Pancreas (tissue), 10 donors: ENCODE data around the gene CCDC92. TPM values are rescaled to one million over a fixed set of nuclear protein-coding genes. Genes with fewer than 3 reads are reported as not detected.
"Not testable (repeated sequence)": the region's sequence is repeated elsewhere in the genome, so short reads cannot be mapped to it uniquely, and the experiment has no call there.

ENCODE experiments used
- ATAC-seq, 4 donors: fragments of 200-7000 bp; cut with Tn5 transposase; one replicate each; pipeline versions ENCODE4 v1.8.0 to v1.9.1; 2020; ENCODE audit warnings: mild to moderate bottlenecking in 4 of 4, moderate library complexity in 4 of 4
- DNase-seq, 6 donors: peaks; one replicate each; pipeline ENCODE4 v3.0.0-alpha.2; 2020
- FAIRE-seq: peaks from 2 replicates; lab custom pipeline; 2012; peaks lifted over from hg19 to GRCh38; lab: Jason Lieb, UNC
- H3K27ac ChIP-seq, 4 donors: fragments of 200-600 bp; sonication (generic); 1 replicate in 3 of 4; 2 replicates in 1 of 4; pipeline versions ENCODE4 v1.5.0 to v1.8.0; 2020
- H3K27me3 ChIP-seq, 4 donors: fragments of 200-600 bp; one replicate each; pipeline ENCODE4 v1.8.0; 2021
- H3K36me3 ChIP-seq, 3 donors: fragments of 200-600 bp; sonication (generic) in 1 of 3; one replicate each; pipeline versions ENCODE4 v1.5.0 to v1.8.0; 2020 to 2021
- H3K4me1 ChIP-seq, 3 donors: fragments of 200-600 bp; one replicate each; pipeline ENCODE4 v1.8.0; 2021
- H3K4me3 ChIP-seq, 4 donors: fragments of 200-600 bp; sonication (generic) in 2 of 4; one replicate each; pipeline versions ENCODE4 v1.5.0 to v1.8.0; 2020 to 2021
- H3K9me3 ChIP-seq, 4 donors: fragments of 200-600 bp; one replicate each; pipeline ENCODE4 v1.8.0; 2021
- WGBS, 2 donors: extraction: QIAGEN DNeasy Blood & Tissue Kit; methylation state at CpG; one replicate each; pipeline ENCODE4 v1.1.7; 2013; 5-methylcytosine and 5-hydroxymethylcytosine counted together
- intact Hi-C, 3 donors: fragments of 100-400 bp; cut with DNase I; formaldehyde crosslinking; loops; one replicate each; pipeline versions ENCODE4 v1.11.1 to v1.14.2; 2022
- polyA plus RNA-seq, 2 donors: library from polyadenylated mRNA; stranded (reverse); fragments of 200-250 nt; gene quantifications; one replicate each; pipeline ENCODE4 v1.2.3, GENCODE V29; 2013
- total RNA-seq, 6 donors: library from RNA; stranded (reverse); fragmentation: NEBNext Ultra II Directional in 4 of 6; extraction: Animal tissue kit (Norgen Biotek cat#: 25700) in 4 of 6; gene quantifications; one replicate each; pipeline versions ENCODE4 v1.2.1 to v1.2.4, GENCODE V29; 2021 to 2023
- TF ChIP-seq, protein P1 (sequence below), 4 donors: fragments of 200-600 bp; sonication (generic) in 3 of 4; IDR thresholded peaks; one replicate each; pipeline versions ENCODE4 v1.5.0 to v1.8.0; 2021; ENCODE audit warnings: antibody characterized with exemption in 4 of 4
- donor health status: healthy with polysubstance abuse.
- donor health status: DM: no; HTN: no; CAD: no; lungs with moderate emphysema.
- donor health status: DM: no; HTN: no; CAD: no.
- donor health status: control.
- donor health status: control.
- donor health status: Bipolar disorder and iron deficiency.
- donor health status: DM: yes; HTN: yes; CAD: no.
- donor health status: DM: no; HTN: no; CAD: no.
- donor health status: DM: no; HTN: no; CAD: no.
- donor health status: DM: yes; HTN: yes; CAD: no.

The CCDC92 gene
- total and polyA plus RNA-seq, 8 donors, result 9.2 to 29.4 (median 12.0) TPM

DNA sequence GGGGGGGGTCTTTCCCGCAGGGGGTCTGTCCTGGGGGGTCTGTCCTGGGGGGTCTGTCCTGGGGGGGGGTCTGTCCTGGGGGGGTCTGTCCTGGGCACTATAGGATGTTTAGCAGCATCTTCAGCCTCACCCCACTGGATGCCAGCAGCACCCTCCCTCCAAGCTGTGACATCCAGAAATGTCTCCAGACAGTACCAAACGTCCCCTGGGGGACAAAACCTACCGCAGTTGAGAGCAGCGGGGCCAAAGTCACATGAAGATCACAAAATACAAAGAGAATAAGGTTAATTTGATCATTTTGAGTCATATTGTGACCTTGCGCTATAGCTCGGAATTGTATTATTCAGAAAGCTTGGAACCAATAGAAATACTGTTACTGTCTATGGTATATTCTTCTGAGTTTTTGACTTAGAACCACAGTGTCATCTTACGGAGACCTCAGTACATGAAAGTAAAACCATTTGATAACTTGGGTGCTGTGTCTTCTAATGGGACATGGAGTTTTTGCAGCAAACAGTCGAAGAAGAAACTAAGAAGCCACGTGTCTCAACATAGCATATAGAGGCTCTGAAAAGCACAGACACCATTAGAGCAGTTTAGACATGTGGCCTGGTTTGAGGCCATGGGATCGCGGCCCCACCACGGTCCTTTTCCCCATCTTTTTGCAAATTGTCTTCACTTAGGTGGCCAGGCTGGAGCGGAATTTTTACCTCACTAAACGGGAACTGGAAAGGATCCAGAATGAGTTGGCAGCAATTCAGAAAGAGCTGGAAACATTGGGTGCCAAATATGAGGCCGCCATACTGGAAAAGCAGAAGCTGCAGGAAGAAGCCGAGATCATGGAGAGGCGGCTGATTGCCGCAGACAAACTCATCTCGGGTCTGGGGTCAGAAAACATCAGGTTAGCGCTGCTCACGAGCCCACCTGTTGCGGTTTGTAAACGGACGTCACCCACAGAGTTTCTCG lies 59.9 kb downstream of the CCDC92 start:
- H3K27me3 ChIP-seq, result no peaks in the 10 kb centered on the region
- TF ChIP-seq, protein P1, sequence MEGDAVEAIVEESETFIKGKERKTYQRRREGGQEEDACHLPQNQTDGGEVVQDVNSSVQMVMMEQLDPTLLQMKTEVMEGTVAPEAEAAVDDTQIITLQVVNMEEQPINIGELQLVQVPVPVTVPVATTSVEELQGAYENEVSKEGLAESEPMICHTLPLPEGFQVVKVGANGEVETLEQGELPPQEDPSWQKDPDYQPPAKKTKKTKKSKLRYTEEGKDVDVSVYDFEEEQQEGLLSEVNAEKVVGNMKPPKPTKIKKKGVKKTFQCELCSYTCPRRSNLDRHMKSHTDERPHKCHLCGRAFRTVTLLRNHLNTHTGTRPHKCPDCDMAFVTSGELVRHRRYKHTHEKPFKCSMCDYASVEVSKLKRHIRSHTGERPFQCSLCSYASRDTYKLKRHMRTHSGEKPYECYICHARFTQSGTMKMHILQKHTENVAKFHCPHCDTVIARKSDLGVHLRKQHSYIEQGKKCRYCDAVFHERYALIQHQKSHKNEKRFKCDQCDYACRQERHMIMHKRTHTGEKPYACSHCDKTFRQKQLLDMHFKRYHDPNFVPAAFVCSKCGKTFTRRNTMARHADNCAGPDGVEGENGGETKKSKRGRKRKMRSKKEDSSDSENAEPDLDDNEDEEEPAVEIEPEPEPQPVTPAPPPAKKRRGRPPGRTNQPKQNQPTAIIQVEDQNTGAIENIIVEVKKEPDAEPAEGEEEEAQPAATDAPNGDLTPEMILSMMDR (IDR thresholded peaks at IDR 0.05), result no peak
- intact Hi-C loops, result no loop called here
- ATAC-seq (no peak), DNase-seq (no peak), FAIRE-seq (no peak)
- H3K4me1 ChIP-seq, result no peaks in the 10 kb centered on the region
- no peaks in the 10 kb centered on the region for H3K9me3 ChIP-seq
- H3K36me3 ChIP-seq, result no peaks in the 10 kb centered on the region
- H3K4me3 ChIP-seq, result no peak overlapping the region
- 58 to 61% methylated on average over 24 to 25 of the region's 25 CpGs for WGBS, 2 donors
- no peak overlapping the region for H3K27ac ChIP-seq

DNA sequence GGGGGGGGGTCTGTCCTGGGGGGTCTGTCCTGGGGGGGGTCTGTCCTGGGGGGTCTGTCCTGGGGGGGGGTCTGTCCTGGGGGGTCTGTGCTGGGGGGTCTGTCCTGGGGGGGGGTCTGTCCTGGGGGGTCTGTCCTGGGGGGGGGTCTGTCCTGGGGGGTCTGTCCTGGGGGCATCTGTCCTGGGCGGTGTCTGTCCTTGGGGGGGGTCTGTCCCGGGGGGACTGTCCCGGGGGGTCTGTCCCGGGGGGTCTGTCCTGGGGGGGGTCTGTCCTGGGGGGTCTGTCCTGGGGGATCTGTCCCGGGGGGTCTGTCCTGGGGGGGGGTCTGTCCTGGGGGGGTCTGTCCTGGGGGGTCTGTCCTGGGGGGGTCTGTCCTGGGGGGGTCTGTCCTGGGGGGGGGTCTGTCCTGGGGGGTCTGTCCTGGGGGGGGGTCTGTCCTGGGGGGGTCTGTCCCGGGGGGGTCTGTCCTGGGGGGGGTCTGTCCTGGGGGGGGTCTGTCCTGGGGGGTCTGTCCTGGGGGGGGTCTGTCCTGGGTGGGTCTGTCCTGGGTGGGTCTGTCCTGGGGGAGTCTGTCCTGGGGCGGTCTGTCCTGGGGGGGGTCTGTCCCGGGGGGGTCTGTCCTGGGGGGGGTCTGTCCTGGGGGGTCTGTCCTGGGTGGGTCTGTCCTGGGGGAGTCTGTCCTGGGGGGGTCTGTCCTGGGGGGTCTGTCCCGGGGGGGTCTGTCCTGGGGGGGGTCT lies 60.8 kb downstream of the CCDC92 start:
- DNase-seq, intact Hi-C loops, FAIRE-seq: not testable (repeated sequence)

DNA sequence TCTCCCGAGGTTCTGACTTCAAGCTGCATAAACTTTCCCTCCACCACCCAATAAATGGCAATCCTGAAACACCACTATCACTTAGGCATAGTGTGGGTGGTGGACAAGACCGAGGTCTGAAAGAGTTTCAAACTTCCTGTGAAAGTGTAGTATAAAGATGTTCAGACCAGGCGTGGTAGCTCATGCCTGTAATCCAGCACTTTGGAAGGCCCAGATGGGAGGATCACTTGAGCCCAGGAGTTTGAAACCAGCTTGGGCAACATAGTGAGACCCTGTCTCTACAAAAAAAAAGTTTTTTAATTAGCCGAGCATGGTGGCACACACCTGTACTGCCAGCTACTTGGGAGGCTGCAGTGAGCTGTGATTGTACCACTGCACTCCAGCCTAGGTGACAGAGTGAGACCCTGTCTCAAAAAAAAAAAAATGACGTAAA lies 61.9 kb downstream of the CCDC92 start:
- intact Hi-C loops, result no loop called here
- no peak overlapping the region for H3K27ac ChIP-seq
- ATAC-seq (no peak), DNase-seq (no peak), FAIRE-seq (no peak)
- no peaks in the 10 kb centered on the region for H3K4me1 ChIP-seq
- H3K4me3 ChIP-seq, result no peak overlapping the region
- 52 to 59% methylated on average over 5 of the region's 5 CpGs for WGBS, 2 donors
- H3K9me3 ChIP-seq, result no peaks in the 10 kb centered on the region
- H3K27me3 ChIP-seq, result no peaks in the 10 kb centered on the region
- H3K36me3 ChIP-seq, result no peaks in the 10 kb centered on the region
- TF ChIP-seq, protein P1 (IDR thresholded peaks at IDR 0.05), result no peak

More for the DNA sequence above, 60.8 kb downstream of the CCDC92 start:
- H3K27ac ChIP-seq, H3K27me3 ChIP-seq, ATAC-seq, H3K9me3 ChIP-seq, H3K4me1 ChIP-seq, H3K36me3 ChIP-seq, H3K4me3 ChIP-seq: not testable (repeated sequence)
- 61 to 75% methylated on average over 6 to 9 of the region's 9 CpGs for WGBS, 2 donors

DNA sequence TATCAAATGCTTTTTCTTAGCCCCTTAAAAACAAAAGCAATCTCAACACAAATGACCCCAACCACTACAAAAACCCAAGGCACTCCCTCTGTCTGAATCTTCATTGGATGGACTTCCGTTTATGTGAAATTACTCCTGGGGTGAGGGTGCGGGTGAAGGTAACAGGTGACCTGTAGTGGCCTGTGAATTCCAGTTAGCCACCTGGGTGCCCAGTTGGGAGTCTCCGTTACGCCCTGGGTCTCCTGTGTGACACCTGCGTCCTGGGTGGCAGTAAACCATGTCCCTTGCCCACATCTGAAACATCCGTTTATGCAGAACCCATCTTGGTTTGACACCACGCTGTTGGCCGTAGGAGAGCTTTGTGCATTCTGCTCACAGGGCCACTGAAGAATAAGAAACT lies 62.6 kb downstream of the CCDC92 start:
- ATAC-seq (no peak), DNase-seq (no peak), FAIRE-seq (no peak)
- Histone ChIP-seq H3K4me3 (no peak overlapping the region), H3K9me3 (no peaks in the 10 kb centered on the region), H3K27me3 (no peaks in the 10 kb centered on the region), H3K36me3 (no peaks in the 10 kb centered on the region), H3K4me1 (no peaks in the 10 kb centered on the region), H3K27ac (no peak overlapping the region)
- intact Hi-C loops, result no loop called here
- TF ChIP-seq, protein P1 (IDR thresholded peaks at IDR 0.05), result no peak
- WGBS, 2 donors, result 76 to 86% methylated on average over 8 of the region's 8 CpGs
